ENCODE data around the gene FDX1. TPM values are rescaled to one million over a fixed set of nuclear protein-coding genes. Genes with fewer than 3 reads are reported as not detected.

The FDX1 gene
- total and polyA plus RNA-seq, 2 of the 8 experiments (the other 6 are each of a cell fraction or from before 2014, with no cell fraction given): 3.7 to 9.6 TPM

DNA sequence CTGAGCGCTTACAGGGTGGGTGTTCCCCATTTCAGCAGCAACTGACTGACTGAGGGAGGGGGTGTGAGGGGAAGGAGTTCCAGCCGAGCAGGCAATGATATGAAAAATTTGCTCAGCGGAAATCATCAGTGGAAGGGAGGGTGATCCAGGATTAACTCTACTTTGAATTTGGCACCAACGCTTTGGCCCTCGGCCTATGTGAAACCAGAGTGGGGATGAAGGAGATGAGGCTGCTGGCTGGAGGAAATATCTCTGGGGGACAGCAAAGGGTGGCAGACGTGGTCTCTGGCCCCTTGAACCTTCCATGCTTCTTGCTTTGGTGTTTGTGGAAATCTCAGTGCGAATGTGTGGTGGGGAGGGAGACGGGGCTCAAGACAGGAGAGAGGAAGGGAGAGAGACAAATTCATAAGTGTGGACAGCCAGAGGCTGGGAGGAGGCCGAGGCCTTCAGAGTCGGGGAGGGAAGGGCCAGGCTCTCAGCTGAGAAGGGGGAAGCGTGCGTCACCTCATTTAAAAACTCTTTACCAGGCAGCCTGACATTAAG, 83.6 kb downstream of the FDX1 start (continued):
- TF ChIP-seq GABPA (IDR thresholded peaks at IDR 0.05; ENCODE audit: borderline replicate concordance, insufficient read depth, low read length): no peak
- no peak for TF ChIP-seq EGR1 (IDR thresholded peaks at IDR 0.05; ENCODE audit: borderline replicate concordance, low read depth, low read length)
- TF ChIP-seq RBBP5 (IDR thresholded peaks at IDR 0.05; ENCODE audit: borderline replicate concordance, low read depth, low read length): no peak
- no peak for TF ChIP-seq GTF2F1 (IDR thresholded peaks at IDR 0.05; ENCODE audit: borderline replicate concordance, low read depth, low read length)
- no peak for TF ChIP-seq SIX5 (IDR thresholded peaks at IDR 0.05; ENCODE audit: low read depth, low read length)
